ENCODE measurements around the gene FNDC1.

Gene FNDC1

GRCh38 chr6:159181914-159182313 lies 12.7 kb downstream of the FNDC1 start:
- Histone ChIP-seq H3K9me3 (ENCODE audit: control insufficient read depth in 1 of 2, low read length in 2 of 2) (peaks cover 0 to 5% of the 10 kb centered on the region in 2 donors), H3K4me3 (ENCODE audit: low read depth in 1 of 2, low read length in 2 of 2) (no peak overlapping the region), H3K4me1 (ENCODE audit: control insufficient read depth in 1 of 2, insufficient read depth in 2 of 2, low read length in 2 of 2) (no peaks in the 10 kb centered on the region), H3K27me3 (ENCODE audit: low read depth, low read length) (no peaks in the 10 kb centered on the region), H3K27ac (ENCODE audit: low read length) (no peak overlapping the region), H3K36me3 (ENCODE audit: control insufficient read depth in 1 of 2, insufficient read depth in 2 of 2, low read length in 2 of 2) (no peaks in the 10 kb centered on the region)

GRCh38 chr6:159184559-159184958 lies 15.4 kb downstream of the FNDC1 start:
- Histone ChIP-seq H3K36me3 (ENCODE audit: control insufficient read depth in 1 of 2, insufficient read depth in 2 of 2, low read length in 2 of 2) (no peaks in the 10 kb centered on the region), H3K27ac (ENCODE audit: low read length) (no peak overlapping the region), H3K4me3 (ENCODE audit: low read depth in 1 of 2, low read length in 2 of 2) (no peak overlapping the region), H3K9me3 (ENCODE audit: control insufficient read depth in 1 of 2, low read length in 2 of 2) (peaks cover 0 to 5% of the 10 kb centered on the region in 2 donors), H3K4me1 (ENCODE audit: control insufficient read depth in 1 of 2, insufficient read depth in 2 of 2, low read length in 2 of 2) (no peaks in the 10 kb centered on the region), H3K27me3 (ENCODE audit: low read depth, low read length) (no peaks in the 10 kb centered on the region)

- no peaks in the 10 kb centered on the region for H3K36me3 ChIP-seq (ENCODE audit: control insufficient read depth in 1 of 2, insufficient read depth in 2 of 2, low read length in 2 of 2)
- no peaks in the 10 kb centered on the region for H3K27me3 ChIP-seq (ENCODE audit: low read depth, low read length)
- H3K27ac ChIP-seq (ENCODE audit: low read length) = no peak overlapping the region
- H3K9me3 ChIP-seq (ENCODE audit: control insufficient read depth in 1 of 2, low read length in 2 of 2) = peaks cover 0 to 4% of the 10 kb centered on the region in 2 donors
- no peak overlapping the region for H3K4me3 ChIP-seq (ENCODE audit: low read depth in 1 of 2, low read length in 2 of 2)
- H3K4me1 ChIP-seq (ENCODE audit: control insufficient read depth in 1 of 2, insufficient read depth in 2 of 2, low read length in 2 of 2) = no peaks in the 10 kb centered on the region
Measured at GRCh38 chr6:159190460-159190859, 21.3 kb downstream of the FNDC1 start.

- no peak overlapping the region for H3K4me3 ChIP-seq (ENCODE audit: low read depth in 1 of 2, low read length in 2 of 2)
- no peak overlapping the region for H3K27ac ChIP-seq (ENCODE audit: low read length)
- no peaks in the 10 kb centered on the region for H3K27me3 ChIP-seq (ENCODE audit: low read depth, low read length)
- H3K9me3 ChIP-seq (ENCODE audit: control insufficient read depth in 1 of 2, low read length in 2 of 2) = no peaks in the 10 kb centered on the region
- H3K4me1 ChIP-seq (ENCODE audit: control insufficient read depth in 1 of 2, insufficient read depth in 2 of 2, low read length in 2 of 2) = no peaks in the 10 kb centered on the region
- no peaks in the 10 kb centered on the region for H3K36me3 ChIP-seq (ENCODE audit: control insufficient read depth in 1 of 2, insufficient read depth in 2 of 2, low read length in 2 of 2)
Measured at GRCh38 chr6:159193923-159194322, 24.7 kb downstream of the FNDC1 start.

DNA sequence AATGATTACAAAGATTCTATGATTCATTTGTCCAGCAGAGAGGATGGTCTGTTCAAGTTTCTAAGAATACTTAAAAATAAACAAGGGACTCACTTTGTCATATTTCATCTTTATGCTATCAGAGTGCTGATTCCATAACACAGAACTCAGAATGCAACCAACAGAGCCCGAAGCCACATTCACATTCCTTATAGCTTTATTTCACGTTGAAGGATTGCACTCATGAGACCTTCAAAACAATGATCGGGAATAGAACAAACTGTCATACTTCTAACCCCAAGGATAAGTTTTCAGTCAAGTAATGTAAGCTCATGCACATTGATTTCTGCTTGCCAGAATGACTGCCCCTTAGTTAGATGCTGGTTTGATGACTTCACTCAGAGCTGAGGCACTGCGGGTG lies 25.2 kb downstream of the FNDC1 start:
- Histone ChIP-seq H3K4me3 (ENCODE audit: low read depth in 1 of 2, low read length in 2 of 2) (no peak overlapping the region), H3K4me1 (ENCODE audit: control insufficient read depth in 1 of 2, insufficient read depth in 2 of 2, low read length in 2 of 2) (no peaks in the 10 kb centered on the region), H3K27ac (ENCODE audit: low read length) (no peak overlapping the region), H3K9me3 (ENCODE audit: control insufficient read depth in 1 of 2, low read length in 2 of 2) (no peaks in the 10 kb centered on the region), H3K36me3 (ENCODE audit: control insufficient read depth in 1 of 2, insufficient read depth in 2 of 2, low read length in 2 of 2) (no peaks in the 10 kb centered on the region), H3K27me3 (ENCODE audit: low read depth, low read length) (no peaks in the 10 kb centered on the region)

GRCh38 chr6:159196430-159196975 lies 27.3 kb downstream of the FNDC1 start:
- Histone ChIP-seq H3K9me3 (ENCODE audit: control insufficient read depth in 1 of 2, low read length in 2 of 2) (no peaks in the 10 kb centered on the region), H3K36me3 (ENCODE audit: control insufficient read depth in 1 of 2, insufficient read depth in 2 of 2, low read length in 2 of 2) (no peaks in the 10 kb centered on the region), H3K27me3 (ENCODE audit: low read depth, low read length) (no peaks in the 10 kb centered on the region), H3K27ac (ENCODE audit: low read length) (no peak overlapping the region), H3K4me3 (ENCODE audit: low read depth in 1 of 2, low read length in 2 of 2) (no peak overlapping the region), H3K4me1 (ENCODE audit: control insufficient read depth in 1 of 2, insufficient read depth in 2 of 2, low read length in 2 of 2) (no peaks in the 10 kb centered on the region)

GRCh38 chr6:159197251-159197650 lies 28.1 kb downstream of the FNDC1 start:
- no peaks in the 10 kb centered on the region for H3K9me3 ChIP-seq (ENCODE audit: control insufficient read depth in 1 of 2, low read length in 2 of 2)
- H3K36me3 ChIP-seq (ENCODE audit: control insufficient read depth in 1 of 2, insufficient read depth in 2 of 2, low read length in 2 of 2) = no peaks in the 10 kb centered on the region
- H3K4me3 ChIP-seq (ENCODE audit: low read depth in 1 of 2, low read length in 2 of 2) = no peak overlapping the region
- no peaks in the 10 kb centered on the region for H3K4me1 ChIP-seq (ENCODE audit: control insufficient read depth in 1 of 2, insufficient read depth in 2 of 2, low read length in 2 of 2)
- no peaks in the 10 kb centered on the region for H3K27me3 ChIP-seq (ENCODE audit: low read depth, low read length)
- H3K27ac ChIP-seq (ENCODE audit: low read length) = no peak overlapping the region

GRCh38 chr6:159201336-159201735 lies 32.1 kb downstream of the FNDC1 start:
- Histone ChIP-seq H3K27me3 (ENCODE audit: low read depth, low read length) (no peaks in the 10 kb centered on the region), H3K27ac (ENCODE audit: low read length) (no peak overlapping the region), H3K4me3 (ENCODE audit: low read depth in 1 of 2, low read length in 2 of 2) (no peak overlapping the region), H3K4me1 (ENCODE audit: control insufficient read depth in 1 of 2, insufficient read depth in 2 of 2, low read length in 2 of 2) (no peaks in the 10 kb centered on the region), H3K9me3 (ENCODE audit: control insufficient read depth in 1 of 2, low read length in 2 of 2) (no peaks in the 10 kb centered on the region), H3K36me3 (ENCODE audit: control insufficient read depth in 1 of 2, insufficient read depth in 2 of 2, low read length in 2 of 2) (no peaks in the 10 kb centered on the region)

DNA sequence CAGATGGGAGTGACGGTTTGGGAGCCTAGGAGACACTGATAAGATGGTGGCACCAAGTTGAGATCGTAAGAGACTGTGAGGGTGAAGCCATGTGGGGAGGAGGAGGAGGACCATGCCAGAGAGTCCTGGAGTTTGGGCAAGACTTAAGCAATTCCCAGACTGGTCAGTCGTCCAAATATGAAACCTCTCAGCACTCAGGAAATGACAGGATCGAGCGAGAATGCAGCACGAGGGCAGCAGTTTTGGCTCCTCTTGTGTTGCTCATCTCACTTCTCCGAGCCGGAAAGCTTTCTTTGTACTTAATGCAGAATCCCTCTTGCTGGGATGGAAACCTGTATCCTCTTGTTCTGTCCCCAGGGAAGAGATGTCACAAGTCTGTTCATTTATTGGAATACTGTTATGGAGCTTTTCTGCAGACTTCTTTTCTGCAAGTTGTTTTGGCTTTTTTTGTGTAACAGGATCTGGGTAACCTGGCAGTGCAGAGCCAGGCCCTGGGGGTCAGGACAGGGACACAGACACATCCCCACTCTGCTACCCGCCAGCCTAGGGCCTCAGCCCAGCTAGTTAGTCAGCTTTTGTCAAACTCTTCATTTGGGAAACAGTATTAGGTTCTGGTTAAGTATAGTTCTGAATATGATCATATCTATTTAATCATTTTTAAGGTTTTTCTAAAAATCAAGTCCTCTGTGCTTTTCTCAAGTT lies 34.3 kb downstream of the FNDC1 start:
- no peaks in the 10 kb centered on the region for H3K36me3 ChIP-seq (ENCODE audit: control insufficient read depth in 1 of 2, insufficient read depth in 2 of 2, low read length in 2 of 2)
- H3K4me1 ChIP-seq (ENCODE audit: control insufficient read depth in 1 of 2, insufficient read depth in 2 of 2, low read length in 2 of 2) = no peaks in the 10 kb centered on the region
- no peak overlapping the region for H3K27ac ChIP-seq (ENCODE audit: low read length)
- H3K4me3 ChIP-seq (ENCODE audit: low read depth in 1 of 2, low read length in 2 of 2) = no peak overlapping the region
- H3K27me3 ChIP-seq (ENCODE audit: low read depth, low read length) = no peaks in the 10 kb centered on the region
- no peaks in the 10 kb centered on the region for H3K9me3 ChIP-seq (ENCODE audit: control insufficient read depth in 1 of 2, low read length in 2 of 2)

GRCh38 chr6:159204605-159205004 lies 35.4 kb downstream of the FNDC1 start:
- Histone ChIP-seq H3K9me3 (ENCODE audit: control insufficient read depth in 1 of 2, low read length in 2 of 2) (no peaks in the 10 kb centered on the region), H3K36me3 (ENCODE audit: control insufficient read depth in 1 of 2, insufficient read depth in 2 of 2, low read length in 2 of 2) (no peaks in the 10 kb centered on the region), H3K4me1 (ENCODE audit: control insufficient read depth in 1 of 2, insufficient read depth in 2 of 2, low read length in 2 of 2) (no peaks in the 10 kb centered on the region), H3K4me3 (ENCODE audit: low read depth in 1 of 2, low read length in 2 of 2) (no peak overlapping the region), H3K27ac (ENCODE audit: low read length) (no peak overlapping the region), H3K27me3 (ENCODE audit: low read depth, low read length) (no peaks in the 10 kb centered on the region)

- H3K4me1 ChIP-seq (ENCODE audit: control insufficient read depth in 1 of 2, insufficient read depth in 2 of 2, low read length in 2 of 2) = no peaks in the 10 kb centered on the region
Measured at GRCh38 chr6:159212028-159212427, 42.8 kb downstream of the FNDC1 start.

More at GRCh38 chr6:159212028-159212427, 42.8 kb downstream of the FNDC1 start:
- no peaks in the 10 kb centered on the region for H3K27me3 ChIP-seq (ENCODE audit: low read depth, low read length)
- no peak overlapping the region for H3K27ac ChIP-seq (ENCODE audit: low read length)
- H3K36me3 ChIP-seq (ENCODE audit: control insufficient read depth in 1 of 2, insufficient read depth in 2 of 2, low read length in 2 of 2) = no peaks in the 10 kb centered on the region
- no peaks in the 10 kb centered on the region for H3K9me3 ChIP-seq (ENCODE audit: control insufficient read depth in 1 of 2, low read length in 2 of 2)
- H3K4me3 ChIP-seq (ENCODE audit: low read depth in 1 of 2, low read length in 2 of 2) = no peak overlapping the region
